Epithelial cell of proximal tubule (primary cell): ENCODE data around the gene C11orf87. TPM values are rescaled to one million over a fixed set of nuclear protein-coding genes. Genes with fewer than 3 reads are reported as not detected.

ENCODE experiments used
- DNase-seq: peaks from one replicate; pipeline ENCODE4 v3.0.0-alpha.2; 2011; ENCODE audit warnings: low read depth
- H3K4me3 ChIP-seq: 2 replicates; pipeline ENCODE4 v1.5.1; 2011; ENCODE audit warnings: low read depth, mild to moderate bottlenecking, low read length
- total RNA-seq: library from RNA; depleted of rRNA; stranded (reverse); fragments of >200 nt; gene quantifications from 2 replicates; pipeline ENCODE4 v1.2.3, GENCODE V29; 2015
- TF ChIP-seq, protein P1 (sequence below): conservative IDR thresholded peaks from 2 replicates; pipeline ENCODE4 v1.5.1; 2012; ENCODE audit warnings: low read depth, mild to moderate bottlenecking, low read length

C11orf87 gene
- total RNA-seq, 1 donor from 2014 or later = not detected

- TF ChIP-seq, protein P1, sequence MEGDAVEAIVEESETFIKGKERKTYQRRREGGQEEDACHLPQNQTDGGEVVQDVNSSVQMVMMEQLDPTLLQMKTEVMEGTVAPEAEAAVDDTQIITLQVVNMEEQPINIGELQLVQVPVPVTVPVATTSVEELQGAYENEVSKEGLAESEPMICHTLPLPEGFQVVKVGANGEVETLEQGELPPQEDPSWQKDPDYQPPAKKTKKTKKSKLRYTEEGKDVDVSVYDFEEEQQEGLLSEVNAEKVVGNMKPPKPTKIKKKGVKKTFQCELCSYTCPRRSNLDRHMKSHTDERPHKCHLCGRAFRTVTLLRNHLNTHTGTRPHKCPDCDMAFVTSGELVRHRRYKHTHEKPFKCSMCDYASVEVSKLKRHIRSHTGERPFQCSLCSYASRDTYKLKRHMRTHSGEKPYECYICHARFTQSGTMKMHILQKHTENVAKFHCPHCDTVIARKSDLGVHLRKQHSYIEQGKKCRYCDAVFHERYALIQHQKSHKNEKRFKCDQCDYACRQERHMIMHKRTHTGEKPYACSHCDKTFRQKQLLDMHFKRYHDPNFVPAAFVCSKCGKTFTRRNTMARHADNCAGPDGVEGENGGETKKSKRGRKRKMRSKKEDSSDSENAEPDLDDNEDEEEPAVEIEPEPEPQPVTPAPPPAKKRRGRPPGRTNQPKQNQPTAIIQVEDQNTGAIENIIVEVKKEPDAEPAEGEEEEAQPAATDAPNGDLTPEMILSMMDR = no peak
- no peak for DNase-seq
- H3K4me3 ChIP-seq = no peak overlapping the region
These were observed 2.9 kb downstream of the C11orf87 start for GRCh38 chr11:109424901-109425300.

DNA sequence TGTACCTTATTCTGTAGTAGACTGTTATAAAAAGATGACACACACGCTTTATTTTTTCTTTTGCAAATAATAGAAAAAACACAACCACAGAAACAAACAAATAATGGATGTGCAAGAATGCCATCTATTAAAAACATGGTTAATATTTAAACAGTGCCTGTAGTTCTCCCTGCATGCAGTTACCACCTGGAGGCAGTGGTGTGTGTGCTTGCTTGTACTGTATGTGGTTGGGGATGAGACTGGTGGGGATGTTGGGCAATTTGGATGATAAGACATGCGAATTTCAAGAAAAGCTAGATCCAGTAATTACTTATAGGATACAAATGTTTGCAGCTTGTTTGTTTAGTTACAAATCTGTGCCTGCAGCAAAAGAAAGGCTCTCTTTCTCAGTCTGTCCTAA is 3.6 kb downstream of the C11orf87 start:
- no peak for DNase-seq
- no peak overlapping the region for H3K4me3 ChIP-seq
- TF ChIP-seq, protein P1 = peak; percentile 9

GRCh38 chr11:109426442-109427240 is 4.7 kb downstream of the C11orf87 start:
- DNase-seq = no peak
- TF ChIP-seq, protein P1 = peak; percentile 41
- no peak overlapping the region for H3K4me3 ChIP-seq

DNA sequence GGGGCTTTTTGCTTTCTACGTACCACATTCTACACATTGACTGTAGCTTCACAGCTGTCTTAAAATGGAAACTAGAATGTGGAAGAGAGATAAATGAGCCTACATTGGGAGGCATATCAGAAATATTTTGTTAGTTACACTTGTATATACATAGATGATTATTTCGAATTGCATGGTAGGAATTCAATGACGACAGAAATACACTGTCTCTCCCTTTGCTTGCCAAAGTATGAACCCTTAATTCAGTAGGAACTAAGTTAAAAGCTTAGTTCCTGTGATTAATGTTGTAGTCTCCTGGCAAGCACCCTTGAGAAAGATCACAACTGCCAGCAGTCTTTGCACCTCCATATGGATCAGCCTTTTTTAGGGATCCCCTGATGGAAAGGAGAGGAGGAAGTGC is 10.1 kb downstream of the C11orf87 start:
- TF ChIP-seq, protein P1 = no peak
- no peak overlapping the region for H3K4me3 ChIP-seq
- no peak for DNase-seq

DNA sequence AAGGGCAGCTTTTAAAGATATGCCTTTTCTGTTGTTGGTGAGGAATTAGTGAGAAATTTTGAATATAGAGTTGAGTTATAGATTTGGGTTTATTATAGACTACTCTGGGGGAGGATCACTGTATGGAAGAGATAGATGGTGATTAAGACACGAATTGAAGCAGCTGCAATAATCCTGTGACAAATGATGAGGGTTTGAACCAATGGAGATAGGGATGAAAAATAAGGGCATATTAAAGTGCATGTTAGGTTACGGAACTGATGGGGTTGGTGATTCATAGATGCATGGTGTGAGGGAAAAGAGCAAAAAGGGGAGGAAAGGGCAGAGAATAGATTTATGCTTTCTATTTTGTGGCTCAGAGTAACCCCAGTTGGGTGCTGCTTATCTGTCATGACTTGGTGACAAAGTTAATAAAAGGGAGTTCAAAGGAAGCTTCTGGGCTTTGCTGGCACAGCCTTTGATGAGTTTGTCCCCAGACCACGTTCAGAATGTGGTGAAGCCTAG is 11.8 kb downstream of the C11orf87 start:
- DNase-seq = no peak
- TF ChIP-seq, protein P1 = no peak
- H3K4me3 ChIP-seq = no peak overlapping the region

- TF ChIP-seq, protein P1 = no peak
- no peak for DNase-seq
- H3K4me3 ChIP-seq = no peak overlapping the region
These were observed 13.2 kb downstream of the C11orf87 start for GRCh38 chr11:109435121-109435742.

DNA sequence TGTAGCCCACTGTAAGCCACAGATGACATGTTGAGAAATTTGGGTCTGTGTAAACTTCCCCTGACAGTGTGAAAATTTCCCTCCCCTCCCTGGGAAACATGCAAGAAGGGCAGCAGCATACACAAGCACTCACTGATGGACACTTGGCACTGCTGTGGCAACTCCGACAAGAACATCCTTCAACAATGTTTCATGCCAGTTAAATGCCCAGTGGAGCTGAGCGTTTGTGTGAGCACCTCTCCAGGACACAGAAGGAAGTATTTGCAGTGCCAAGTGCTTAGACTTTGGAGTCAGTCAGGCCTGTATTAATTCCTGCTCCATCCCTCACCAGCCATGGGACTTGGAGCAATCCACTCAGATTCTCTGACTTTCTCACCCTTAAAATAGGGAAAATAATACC is 17.7 kb downstream of the C11orf87 start:
- DNase-seq = no peak
- no peak overlapping the region for H3K4me3 ChIP-seq
- TF ChIP-seq, protein P1 = no peak
